Right lung (tissue), 5 donors: ENCODE measurements around the gene FXYD1. TPM values are rescaled to one million over a fixed set of nuclear protein-coding genes. Genes with fewer than 3 reads are reported as not detected.
A peak's percentile ranks its signal among the peaks of the same experiment; 100 is the strongest.
"Not testable (repeated sequence)": the region's sequence is repeated elsewhere in the genome, so short reads cannot be mapped to it uniquely, and the experiment has no call there.

ENCODE experiments used
- DNase-seq, 2 donors: peaks; one replicate each; pipeline ENCODE4 v3.0.0-alpha.2; 2013
- polyA plus RNA-seq, 5 donors: library from polyadenylated mRNA; unstranded; fragments of 120-200 nt; gene quantifications; one replicate each; pipeline versions ENCODE4 v1.2.1 to v1.2.3, GENCODE V29; 2013; ENCODE audit warnings: inconsistent platforms in 1 of 5, low replicate concordance in 1 of 5; ENCODE audit not compliant: insufficient read length in 5 of 5, insufficient read depth in 1 of 5

The FXYD1 gene
- polyA plus RNA-seq, 5 donors = 39.2 to 70.2 (median 57.5) TPM

DNA sequence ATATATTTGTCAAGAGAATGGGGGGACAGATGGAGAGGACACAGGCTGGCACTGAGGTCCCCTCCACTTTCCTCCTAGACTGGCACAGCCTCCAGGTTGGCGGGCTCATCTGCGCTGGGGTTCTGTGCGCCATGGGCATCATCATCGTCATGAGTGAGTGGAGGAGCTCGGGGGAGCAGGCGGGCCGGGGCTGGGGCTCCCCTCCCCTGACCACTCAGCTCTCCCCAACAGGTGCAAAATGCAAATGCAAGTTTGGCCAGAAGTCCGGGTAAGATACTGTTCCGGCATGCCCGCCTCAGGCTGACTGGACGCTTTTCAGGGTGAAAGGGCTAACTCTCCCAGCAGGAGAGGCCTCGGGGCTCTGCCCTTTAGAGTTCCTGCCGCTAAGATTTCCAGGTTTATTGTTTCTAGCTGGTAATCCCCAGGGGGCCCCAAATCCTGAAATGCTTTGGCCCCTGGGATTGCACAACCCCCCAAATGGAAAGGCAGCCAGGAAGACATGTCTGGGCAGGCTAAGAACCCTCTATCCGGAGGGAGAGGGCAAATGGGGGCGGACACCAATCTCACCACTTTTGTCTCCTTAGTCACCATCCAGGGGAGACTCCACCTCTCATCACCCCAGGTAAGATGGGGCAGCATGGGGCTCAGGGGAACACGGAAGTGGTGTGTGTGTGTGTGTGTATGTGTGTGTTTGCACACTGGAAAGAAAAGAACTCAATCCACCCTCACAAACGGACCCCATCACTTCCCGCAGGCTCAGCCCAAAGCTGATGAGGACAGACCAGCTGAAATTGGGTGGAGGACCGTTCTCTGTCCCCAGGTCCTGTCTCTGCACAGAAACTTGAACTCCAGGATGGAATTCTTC is 15.7 kb upstream of the FXYD1 start:
- DNase-seq = no peak

DNA sequence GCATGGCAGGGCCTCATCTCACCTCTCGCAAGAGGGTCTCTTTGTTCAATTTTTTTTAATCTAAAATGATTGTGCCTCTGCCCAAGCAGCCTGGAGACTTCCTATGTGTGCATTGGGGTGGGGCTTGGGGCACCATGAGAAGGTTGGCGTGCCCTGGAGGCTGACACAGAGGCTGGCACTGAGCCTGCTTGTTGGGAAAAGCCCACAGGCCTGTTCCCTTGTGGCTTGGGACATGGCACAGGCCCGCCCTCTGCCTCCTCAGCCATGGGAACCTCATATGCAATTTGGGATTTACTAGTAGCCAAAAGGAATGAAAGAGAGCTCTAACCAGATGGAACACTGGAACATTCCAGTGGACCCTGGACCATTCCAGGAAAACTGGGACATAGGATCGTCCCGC is 15.1 kb upstream of the FXYD1 start:
- DNase-seq = no peak

DNA sequence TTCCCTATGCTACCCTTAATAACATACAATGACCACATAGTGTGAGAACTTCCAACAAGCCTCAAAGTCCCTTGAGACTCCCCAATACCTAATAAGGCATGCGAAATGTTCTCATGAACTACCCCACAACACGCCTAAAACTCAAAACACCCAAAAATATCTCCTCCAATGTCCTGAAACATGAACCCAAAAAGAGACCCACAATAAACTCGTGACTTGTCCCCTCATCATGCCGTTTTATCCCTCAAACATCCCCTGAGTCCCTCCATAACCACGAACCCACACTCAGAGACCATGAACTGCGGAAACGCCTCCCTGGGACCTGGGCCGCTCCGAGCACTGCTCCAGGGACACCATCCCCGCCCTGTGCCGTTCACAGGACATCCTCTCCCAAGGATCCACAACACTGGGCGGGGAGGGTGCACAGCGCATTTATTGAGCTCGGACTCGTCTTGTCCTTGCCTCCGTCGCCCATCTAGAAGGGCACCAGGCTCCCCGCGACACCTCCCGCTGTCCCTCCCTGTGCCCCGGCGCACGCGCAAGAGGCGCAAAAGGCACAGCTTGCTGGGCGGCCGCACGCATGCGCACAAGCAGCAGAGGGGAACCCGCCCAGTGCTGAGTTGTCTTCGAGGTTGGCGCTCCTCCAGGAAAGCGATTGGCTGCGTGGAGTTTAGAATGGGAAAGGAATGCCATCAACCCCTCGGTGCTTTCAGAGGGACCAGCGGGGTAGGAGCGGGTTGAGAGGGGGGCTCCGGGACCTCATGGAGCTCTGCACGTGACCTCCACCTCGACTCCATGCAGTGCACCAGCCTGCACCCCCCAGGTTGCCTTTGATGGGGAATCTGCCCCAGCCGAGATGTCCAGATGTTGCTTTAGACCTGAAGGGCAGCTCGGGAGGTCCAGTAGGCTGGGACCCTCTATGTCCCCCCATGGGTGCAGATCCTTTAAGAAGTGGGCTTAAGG is 14.2 kb upstream of the FXYD1 start:
- DNase-seq = peak; percentile 94

DNA sequence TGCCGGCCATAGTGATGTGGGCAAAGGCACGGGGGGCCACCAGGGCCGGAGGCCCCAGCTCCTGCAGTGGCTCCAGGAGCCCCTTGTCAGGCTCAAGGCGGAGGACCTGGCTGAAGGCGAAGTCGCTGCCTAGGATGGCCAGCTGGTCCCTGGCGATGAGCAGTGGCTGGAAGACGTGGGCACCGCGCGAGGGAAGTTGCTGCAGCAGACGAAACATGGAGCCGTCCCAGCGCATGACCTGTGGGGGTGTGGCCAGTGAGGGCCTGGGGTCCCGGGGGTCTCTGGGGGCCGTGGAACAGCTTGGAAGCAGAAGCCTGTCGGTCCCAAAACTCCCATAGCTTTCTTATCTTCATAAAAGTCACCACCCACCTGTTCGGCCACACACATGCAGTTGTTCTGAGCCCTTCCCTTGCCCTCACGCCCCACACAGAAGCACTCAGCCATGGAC is 13.3 kb upstream of the FXYD1 start:
- DNase-seq = no peak

DNA sequence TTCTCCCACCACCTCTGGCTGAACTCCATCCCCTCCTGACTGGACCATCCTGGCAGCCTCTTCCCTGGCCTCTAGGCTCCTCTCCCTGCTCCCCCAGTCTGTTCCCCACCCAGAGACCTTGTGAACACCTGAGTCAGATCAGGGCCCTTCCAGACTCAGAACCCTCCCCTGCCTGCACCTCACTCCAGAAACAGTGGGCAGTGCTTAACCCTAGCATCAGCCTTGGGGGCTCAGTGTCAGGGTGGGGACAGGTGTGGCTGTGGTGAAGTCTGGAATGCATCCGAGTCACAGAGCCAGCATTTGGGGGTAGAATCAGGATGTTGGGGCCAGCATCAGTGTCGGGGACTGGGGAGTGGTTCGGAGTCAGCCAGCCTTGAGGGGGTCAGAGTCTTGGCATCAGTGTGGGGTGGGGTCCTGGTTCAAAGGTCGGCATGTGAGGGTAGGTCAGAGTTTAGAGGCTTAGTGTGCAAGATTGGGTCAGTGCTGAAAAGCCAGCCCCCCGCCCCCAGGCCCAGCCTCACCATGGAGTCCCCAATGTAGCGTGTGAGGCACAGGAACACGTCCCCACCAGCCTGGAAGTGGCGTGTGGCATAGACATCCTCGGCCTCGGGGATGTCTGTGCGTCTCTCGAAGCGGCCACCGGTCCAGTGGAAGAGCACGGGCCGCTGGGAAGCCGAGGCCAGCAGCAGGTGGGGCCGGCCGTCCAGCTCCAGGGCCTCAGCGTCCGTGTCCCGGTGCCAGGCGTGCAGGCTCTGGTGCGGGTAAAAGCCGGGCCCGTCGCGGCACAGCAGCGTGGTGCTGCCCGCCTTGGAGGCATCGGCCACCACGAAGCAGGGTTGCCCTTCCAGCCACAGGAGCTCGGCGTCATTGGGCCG is 12.6 kb upstream of the FXYD1 start:
- DNase-seq = no peak

DNA sequence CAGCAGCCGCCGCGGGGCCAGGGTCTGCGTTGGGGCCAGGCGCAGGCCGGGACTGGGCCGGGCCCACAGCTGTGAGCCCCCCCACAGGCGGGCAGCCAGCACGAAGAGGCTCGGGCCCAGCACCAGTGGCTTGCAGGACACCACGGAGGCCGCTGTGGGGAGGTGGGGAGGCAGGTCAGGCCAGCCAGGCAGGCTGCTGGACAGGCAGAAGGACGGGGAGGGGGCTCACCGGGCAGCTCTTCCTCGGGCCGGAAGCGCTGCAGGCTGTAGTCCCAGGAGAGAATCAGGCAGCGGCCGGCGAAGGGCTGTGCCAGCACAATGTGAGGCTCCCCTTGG is 12.0 kb upstream of the FXYD1 start:
- no peak for DNase-seq

DNA sequence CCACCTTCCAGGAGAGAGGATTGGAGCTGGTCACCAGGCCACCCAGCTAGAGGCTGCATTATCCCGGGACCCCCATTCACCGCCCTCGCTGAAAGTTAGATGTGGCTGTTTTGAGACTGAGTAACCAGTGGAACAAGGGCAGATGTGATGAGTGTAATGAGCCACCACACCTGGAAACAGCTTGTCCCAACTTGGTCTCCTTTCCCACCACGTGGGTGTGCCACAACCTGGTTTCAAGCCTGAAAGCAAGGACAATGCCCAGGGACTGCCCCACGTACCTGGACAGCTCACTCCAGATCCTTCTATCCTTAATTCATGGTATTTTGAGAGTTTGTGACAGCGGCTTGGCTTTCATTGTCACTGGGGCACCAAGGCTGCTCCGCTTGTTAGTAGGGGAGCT is 10.8 kb upstream of the FXYD1 start:
- no peak for DNase-seq

DNA sequence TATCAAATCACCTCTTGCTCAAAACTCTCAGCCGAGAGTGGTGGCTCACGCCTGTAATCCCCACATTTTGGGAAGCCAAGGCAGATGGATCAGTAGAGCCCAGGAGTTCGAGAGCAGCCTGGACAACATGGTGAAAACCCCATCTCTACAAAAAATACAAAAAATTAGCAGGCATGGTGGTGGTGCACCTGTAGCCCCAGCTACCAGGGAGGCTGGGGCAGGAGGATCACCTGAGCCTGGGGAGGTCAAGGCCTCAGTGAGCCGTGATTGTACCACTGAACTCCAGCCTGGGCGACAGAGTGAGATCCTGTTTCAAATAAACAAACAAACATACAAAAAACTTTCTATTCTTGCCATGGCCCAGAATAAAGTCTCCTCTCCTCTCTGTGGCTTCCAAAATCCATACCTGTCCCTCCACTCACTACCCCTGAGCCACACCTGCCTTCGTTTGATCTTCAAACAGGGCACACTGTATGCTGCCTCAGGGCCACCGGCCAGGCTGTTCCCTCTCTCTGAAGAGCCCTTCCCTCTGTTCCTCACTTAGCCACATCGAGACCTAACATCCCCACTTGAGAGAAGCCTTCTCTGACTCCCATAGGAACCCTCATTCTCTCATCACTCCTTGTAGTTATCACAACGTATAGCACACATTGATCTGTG is 10.1 kb upstream of the FXYD1 start:
- DNase-seq = no peak

DNA sequence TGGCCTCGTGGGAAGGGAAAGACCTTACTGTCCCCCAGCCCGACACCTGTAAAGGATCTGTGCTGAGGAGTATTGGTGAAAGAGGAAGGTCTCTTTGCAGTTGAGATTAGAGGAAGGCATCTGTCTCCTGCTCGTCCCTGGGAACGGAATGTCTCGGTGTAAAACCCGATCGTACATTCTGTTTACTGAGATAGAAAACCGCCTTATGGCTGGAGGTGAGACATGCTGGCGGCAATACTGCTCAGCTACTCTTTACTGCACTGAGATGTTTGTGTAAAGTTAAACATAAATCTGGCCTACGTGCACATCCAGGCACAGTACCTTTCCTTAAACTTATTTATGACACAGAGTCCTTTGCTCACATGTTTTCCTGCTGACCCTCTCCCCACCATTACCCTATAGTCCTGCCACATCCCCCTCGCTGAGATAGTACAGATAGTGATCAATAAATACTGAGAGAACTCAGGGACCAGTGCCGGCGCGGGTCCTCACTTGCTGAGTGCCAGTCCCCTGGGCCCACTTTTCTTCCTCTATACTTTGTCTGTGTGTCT is 8.8 kb upstream of the FXYD1 start:
- not testable (repeated sequence) for DNase-seq

DNA sequence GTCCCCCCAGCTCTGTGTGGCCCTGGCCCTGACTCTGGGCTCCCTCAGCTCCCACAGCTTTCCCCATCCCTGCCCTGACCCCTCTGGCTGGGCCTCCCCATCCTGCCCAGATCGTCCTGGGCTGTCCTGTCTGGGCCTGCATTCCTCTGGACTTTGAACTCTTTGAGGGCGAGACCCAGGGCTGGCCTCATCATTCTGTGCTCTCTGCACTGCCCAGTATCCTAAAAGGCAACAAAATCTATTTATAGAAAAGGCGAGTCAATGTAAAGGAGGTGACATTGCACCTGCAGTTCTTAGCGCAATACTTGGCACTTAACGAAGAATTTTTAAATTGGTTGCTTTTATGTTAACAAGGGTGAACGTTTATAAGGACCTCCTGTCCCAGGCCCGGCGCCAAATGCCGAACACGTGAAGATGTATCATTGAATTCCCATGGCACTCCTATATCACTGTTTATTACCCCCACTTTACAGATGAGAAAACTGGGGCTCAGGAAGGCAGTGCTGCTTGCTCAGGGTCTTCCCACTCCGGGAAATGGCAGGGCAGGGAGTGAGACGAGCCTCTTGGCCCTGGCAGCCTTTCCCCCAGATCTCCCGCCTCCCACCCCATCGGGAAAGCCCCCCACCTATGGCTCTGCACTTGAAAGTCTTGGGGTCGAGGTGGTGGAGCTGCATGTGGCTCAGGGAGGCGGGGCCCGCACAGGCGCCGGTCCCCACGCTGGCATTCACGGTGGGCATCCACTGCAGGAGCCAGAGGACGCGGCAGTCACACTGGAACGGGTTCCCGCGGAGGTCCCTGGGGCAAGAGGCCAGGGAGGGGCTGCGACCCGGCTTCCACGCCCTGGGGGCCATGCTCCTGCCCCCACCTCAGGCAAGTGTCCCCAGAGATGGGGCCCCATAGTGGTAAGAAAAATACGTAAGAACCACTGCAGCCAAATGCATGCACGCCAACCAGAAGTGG is 7.6 kb upstream of the FXYD1 start:
- no peak for DNase-seq

DNA sequence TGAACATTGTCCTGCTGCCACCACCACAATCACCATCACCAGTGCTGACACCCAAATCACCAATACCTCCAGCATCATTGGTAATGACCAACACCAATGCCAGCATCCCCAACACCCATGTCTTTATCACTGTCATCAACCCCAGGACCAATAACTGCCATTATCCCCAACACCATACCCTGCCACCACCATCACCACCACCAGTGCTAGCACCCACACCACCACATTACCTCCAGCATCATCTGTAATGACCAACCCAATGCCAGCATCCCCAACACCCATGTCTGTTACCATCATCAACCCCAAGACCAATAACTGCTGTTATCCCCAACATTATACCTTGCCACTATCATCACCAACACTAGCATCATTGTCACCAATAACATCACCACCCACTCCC is 6.4 kb upstream of the FXYD1 start:
- no peak for DNase-seq

DNA sequence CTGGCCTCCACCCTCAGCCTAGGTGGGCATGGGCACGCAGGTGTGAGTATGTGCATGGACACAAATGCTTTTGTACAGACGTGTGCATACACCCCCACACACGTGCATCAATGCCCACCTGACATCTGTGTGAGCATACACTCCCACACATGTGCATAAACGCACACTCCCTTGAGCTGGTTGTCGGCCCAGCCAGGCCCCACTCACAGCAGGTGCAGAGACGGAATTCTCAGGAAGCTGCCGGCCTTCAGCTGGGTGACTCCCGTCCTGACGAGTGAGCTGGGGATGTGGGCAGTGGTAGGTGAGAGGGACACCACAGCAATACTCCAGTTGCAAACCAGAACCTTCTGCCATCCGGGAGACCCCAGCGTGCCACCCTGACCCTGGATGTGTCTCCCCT is 4.8 kb upstream of the FXYD1 start:
- DNase-seq = no peak

DNA sequence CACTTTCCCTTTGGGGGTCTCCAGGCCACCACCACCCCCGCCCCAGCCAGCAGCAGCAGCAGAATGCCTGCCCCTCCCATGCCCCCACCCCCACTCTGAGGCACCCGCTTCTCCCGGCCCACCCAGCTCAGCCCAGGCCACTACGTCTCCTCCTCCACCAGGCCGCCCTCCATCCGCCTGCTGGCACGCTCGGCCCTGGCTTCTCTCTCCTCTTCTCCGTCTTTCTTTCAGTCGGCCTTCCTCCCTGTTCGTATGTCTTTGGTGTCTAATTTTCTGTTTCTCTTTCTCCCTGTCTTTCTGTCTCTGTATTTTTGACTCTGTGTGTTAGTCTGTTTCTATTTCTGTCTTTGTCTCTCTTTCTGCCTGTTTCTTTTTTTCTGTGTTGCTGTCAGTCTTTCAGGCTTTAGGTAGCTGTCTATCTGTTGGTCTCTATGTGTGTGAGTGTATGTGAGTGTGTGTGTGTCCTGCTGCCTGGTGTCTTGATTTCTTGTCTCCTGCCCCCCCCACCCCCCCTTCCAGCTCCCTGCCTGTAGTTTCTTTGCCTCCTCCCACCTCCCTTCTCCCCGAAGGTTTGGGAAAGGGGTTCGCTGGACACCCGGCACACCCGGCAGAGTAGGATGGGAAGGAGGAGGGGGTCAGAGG is 3.9 kb upstream of the FXYD1 start, which contains the start of gene LGI4:
LGI4 (minus strand) TSS at position 459 of the 642 bp plus-strand sequence; CDS start at position 80, 379 bp downstream.
- no peak for DNase-seq

DNA sequence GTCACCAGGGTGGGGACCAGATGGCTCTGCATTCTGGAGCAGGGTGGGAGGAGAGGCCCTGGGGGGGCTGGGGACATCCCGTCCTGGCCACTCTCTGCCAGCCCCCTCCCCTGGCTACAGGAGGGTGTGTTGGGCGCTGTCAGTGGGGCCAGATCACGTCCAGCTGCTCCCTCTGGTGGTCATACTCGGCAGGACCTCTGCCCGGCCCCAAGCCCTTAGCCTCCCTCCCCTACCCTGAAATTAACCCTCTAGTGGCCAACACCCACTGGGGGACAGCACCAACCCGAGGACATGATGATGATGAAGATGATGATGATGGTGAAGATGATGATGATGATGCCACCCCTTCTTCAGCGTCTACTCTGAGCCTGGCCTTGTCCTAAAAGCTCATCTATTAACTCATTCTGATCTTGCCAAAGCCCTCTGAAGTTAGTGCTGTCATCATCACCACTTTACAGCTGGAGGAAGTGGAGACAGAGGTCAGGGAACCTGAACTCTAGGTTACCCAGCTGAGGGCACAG is 3.2 kb upstream of the FXYD1 start:
- DNase-seq = peak; percentile 80 to 84

DNA sequence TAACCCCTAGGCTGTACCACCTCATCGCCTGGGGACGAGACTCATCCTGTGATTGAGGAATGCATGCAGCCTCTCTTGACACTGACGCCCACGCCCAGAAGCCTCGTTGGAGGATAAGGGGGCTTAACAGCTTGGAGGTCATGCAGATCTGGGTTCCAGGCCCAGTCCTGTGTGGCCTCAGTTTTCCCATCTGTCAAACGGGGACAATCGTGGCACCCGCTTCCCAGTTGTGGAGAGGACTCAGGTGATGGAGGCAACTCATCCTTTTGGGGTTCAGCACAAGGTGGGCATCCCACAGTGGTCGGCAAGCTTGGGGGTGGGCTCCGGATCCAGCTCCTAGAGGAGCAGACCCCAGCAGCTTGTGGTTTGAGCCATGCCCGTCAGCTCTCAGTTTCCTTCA is 2.4 kb upstream of the FXYD1 start:
- DNase-seq = no peak

DNA sequence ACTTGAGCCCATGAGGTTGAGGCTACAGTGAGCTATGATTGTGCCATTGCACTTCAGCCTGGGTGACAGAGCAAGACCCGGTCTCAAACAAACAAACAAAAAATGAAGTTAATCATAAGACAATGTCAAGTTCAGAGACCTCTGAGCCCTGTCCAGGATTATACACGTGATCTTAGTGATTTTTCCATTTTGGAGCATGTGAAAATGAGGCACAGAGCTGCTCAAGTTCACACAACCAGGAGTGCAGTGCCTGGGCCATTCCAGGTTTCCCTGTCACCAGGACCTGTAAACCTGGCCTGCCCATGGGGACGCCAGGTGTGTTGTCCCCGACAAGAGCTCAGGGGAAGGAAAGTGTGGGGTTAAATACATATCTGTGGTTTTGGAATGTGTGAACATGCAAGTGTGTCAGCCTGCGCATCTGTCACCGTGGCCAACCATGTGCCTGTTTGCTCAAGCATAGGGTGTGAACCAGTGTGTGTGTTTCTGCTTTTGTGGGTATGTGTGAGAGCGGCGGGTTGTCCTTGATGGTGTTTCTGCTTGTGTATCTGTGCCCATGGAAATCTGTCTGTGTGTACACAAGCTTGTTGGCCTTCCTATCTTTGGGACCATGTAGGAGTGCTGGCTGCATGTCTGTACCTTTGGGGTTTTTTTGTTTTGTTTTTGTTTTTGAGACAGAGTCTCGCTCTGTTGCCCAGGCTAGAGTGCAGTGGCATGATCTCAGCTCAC is 1.5 kb upstream of the FXYD1 start:
- no peak for DNase-seq

DNA sequence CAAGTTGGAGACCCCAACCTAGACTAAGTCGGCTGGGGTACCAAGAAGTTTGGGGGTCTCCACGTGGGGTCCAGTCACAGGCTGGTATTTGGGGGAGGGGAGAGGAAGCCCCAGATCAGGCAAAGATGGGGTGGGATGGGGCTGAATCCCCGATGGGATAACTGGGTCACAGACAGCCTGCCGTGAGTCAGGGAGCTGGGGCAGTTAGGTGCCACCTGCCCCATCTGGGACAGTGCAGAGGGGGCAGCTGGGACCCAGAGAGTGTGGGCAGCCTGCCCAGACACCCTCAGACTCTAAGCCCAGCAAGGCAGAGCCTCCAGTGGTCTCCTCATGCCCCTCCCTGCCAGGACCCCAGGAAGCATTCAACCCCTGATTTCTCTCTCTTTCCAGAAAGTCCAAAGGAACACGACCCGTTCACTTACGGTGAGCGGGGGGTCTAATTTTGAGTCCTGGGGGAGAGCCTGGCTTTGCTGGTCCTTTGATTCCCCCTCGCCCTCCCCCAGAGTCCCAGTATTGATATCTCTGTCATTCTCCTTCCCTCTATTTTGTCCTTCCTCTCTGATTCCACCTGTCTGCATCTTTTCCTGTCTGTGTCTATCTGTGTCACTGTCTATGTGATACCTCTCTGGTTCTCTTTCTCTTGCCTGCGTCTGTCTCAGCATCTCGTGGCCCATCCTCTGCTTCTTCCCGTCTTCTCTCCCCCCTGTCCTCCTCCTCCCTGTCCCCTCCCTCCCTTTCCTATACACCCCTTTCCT is 1.8 kb downstream of the FXYD1 start:
- no peak for DNase-seq
